ENCODE results near the gene EXOC4. TPM values are rescaled to one million over a fixed set of nuclear protein-coding genes. Genes with fewer than 3 reads are reported as not detected.

The EXOC4 gene
- total RNA-seq, 1 experiment from 2014 or later: 75.8 TPM

DNA sequence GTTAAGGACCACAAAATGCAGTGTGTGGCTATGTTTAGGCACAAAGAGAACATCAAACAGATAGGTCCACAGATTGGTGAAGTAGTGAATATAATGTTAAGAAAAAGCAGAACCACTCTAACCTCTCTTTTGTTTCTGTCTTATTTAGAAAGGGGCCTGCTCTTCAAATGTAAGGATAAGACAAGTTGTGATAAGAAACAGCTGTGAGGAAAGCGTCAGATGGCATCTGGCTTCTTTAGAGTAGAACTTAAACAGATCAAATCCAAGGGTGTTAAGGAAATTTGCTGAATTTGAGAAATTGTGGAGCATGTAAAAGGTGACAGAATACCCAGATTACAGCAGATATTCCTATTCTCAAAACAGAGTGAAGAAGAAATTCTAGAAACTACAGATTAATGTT is 723.3 kb downstream of the EXOC4 start:
- H3K27ac Mint-ChIP-seq: no peak overlapping the region

More for the DNA sequence above, 723.3 kb downstream of the EXOC4 start:
- Histone ChIP-seq H2BK120ac (ENCODE audit: low read depth, low read length, poor library complexity, severe bottlenecking) (no peak overlapping the region), H3K27ac (ENCODE audit: insufficient read length, low read depth, low read length) (no peak overlapping the region), H2BK5ac (ENCODE audit: insufficient read length, low read length) (no peak overlapping the region), H2BK12ac (ENCODE audit: insufficient read length, low read depth, low read length) (no peak overlapping the region), H2AK5ac (ENCODE audit: insufficient read length, low read length) (no peak overlapping the region), H3K9me3 (ENCODE audit: control insufficient read depth, low read depth, low read length) (no peaks in the 10 kb centered on the region), H3K23ac (ENCODE audit: insufficient read length, low read depth, low read length) (no peak overlapping the region), H3K23me2 (ENCODE audit: insufficient read length, low read depth, low read length, poor library complexity, severe bottlenecking) (no peaks in the 10 kb centered on the region), H2BK20ac (ENCODE audit: low read depth, low read length, poor library complexity, severe bottlenecking) (no peak overlapping the region), H3K4ac (ENCODE audit: low read depth, low read length) (no peak overlapping the region), H2BK15ac (ENCODE audit: low read depth, low read length) (no peak overlapping the region), H4K20me1 (ENCODE audit: control insufficient read depth, insufficient read depth, insufficient read length) (no peaks in the 10 kb centered on the region), H3K79me1 (ENCODE audit: insufficient read depth, low read depth, low read length, poor library complexity, severe bottlenecking) (no peaks in the 10 kb centered on the region), H3K9ac (ENCODE audit: extremely low read depth, insufficient read length, low read length) (no peak overlapping the region), H4K91ac (ENCODE audit: insufficient read length, low read depth, low read length) (no peak overlapping the region), H3K27me3 (ENCODE audit: insufficient read depth, low read length) (no peaks in the 10 kb centered on the region), H3K18ac (ENCODE audit: insufficient read length, low read depth, low read length) (no peak overlapping the region), H3K14ac (ENCODE audit: insufficient read depth, low read length) (no peak overlapping the region), H3K4me2 (ENCODE audit: insufficient read depth, insufficient read length, low read length) (no peak overlapping the region), H4K5ac (ENCODE audit: insufficient read length, low read depth, low read length) (no peak overlapping the region), H3K79me2 (ENCODE audit: insufficient read depth, low read length) (no peaks in the 10 kb centered on the region), H4K8ac (replicated peaks; ENCODE audit: insufficient read length, low read depth, low read length) (no peak overlapping the region), H2AFZ (ENCODE audit: low read length) (no peak overlapping the region), H3K56ac (ENCODE audit: insufficient read length, low read depth, low read length) (no peak overlapping the region), H3K4me1 (ENCODE audit: insufficient read depth, low read length) (no peaks in the 10 kb centered on the region; the same call in 1 of the 2 replicates), H3T11ph (ENCODE audit: low read length) (no peak overlapping the region)
- H3K4me1 Mint-ChIP-seq: peaks cover 17 to 26% of the 10 kb centered on the region in 2 experiments
- DNase-seq: no peak
- WGBS (ENCODE audit: extremely low coverage, insufficient read length, low lambda C conversion rate): no CpG with 5 or more reads among the region's 1 CpG
- H3K4me3 Mint-ChIP-seq: no peak overlapping the region
- H3K27me3 Mint-ChIP-seq (ENCODE audit: low read depth): no peaks in the 10 kb centered on the region
- TF ChIP-seq, protein P1, sequence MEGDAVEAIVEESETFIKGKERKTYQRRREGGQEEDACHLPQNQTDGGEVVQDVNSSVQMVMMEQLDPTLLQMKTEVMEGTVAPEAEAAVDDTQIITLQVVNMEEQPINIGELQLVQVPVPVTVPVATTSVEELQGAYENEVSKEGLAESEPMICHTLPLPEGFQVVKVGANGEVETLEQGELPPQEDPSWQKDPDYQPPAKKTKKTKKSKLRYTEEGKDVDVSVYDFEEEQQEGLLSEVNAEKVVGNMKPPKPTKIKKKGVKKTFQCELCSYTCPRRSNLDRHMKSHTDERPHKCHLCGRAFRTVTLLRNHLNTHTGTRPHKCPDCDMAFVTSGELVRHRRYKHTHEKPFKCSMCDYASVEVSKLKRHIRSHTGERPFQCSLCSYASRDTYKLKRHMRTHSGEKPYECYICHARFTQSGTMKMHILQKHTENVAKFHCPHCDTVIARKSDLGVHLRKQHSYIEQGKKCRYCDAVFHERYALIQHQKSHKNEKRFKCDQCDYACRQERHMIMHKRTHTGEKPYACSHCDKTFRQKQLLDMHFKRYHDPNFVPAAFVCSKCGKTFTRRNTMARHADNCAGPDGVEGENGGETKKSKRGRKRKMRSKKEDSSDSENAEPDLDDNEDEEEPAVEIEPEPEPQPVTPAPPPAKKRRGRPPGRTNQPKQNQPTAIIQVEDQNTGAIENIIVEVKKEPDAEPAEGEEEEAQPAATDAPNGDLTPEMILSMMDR (conservative IDR thresholded peaks at IDR 0.05): no peak
- H3K9me3 Mint-ChIP-seq: no peaks in the 10 kb centered on the region
- no peaks in the 10 kb centered on the region for H3K36me3 Mint-ChIP-seq (ENCODE audit: insufficient read depth in 1 of 3, low read depth in 3 of 3)
